Hindlimb muscle (tissue), 1 donor: ENCODE data around the gene STAP1. TPM values are rescaled to one million over a fixed set of nuclear protein-coding genes. Genes with fewer than 3 reads are reported as not detected.
A peak's percentile ranks its signal among the peaks of the same experiment; 100 is the strongest.
"Not testable (repeated sequence)": the region's sequence is repeated elsewhere in the genome, so short reads cannot be mapped to it uniquely, and the experiment has no call there.

ENCODE experiments used
- DNase-seq: peaks from one replicate; pipeline ENCODE4 v3.0.0-alpha.2; 2013
- polyA plus RNA-seq: library from polyadenylated mRNA; unstranded; fragments of 120-200 nt; gene quantifications from one replicate; pipeline ENCODE4 v1.2.1, GENCODE V29; 2013; ENCODE audit not compliant: insufficient read length

STAP1 gene
- polyA plus RNA-seq: 0.22 TPM

- DNase-seq: no peak
These were observed at the start of gene STAP1 for GRCh38 chr4:67558493-67558892. Gene STAP1, plus strand, starts transcription at chr4:67558727. Its CDS starts 83 bp downstream, at chr4:67558810.

- DNase-seq: no peak
These were observed 46.0 kb upstream of the STAP1 start for GRCh38 chr4:67512501-67512900.

GRCh38 chr4:67520141-67520540 is 38.4 kb upstream of the STAP1 start:
- DNase-seq: no peak

GRCh38 chr4:67521506-67521905 is 37.0 kb upstream of the STAP1 start:
- DNase-seq: no peak

- DNase-seq: no peak
These were observed 36.3 kb upstream of the STAP1 start for GRCh38 chr4:67522230-67522629.

- DNase-seq: no peak
These were observed 35.5 kb upstream of the STAP1 start for GRCh38 chr4:67522851-67523671.

GRCh38 chr4:67524140-67524539 is 34.4 kb upstream of the STAP1 start:
- not testable (repeated sequence) for DNase-seq

GRCh38 chr4:67531379-67531962 is 27.1 kb upstream of the STAP1 start:
- DNase-seq: no peak

- not testable (repeated sequence) for DNase-seq
These were observed 26.1 kb upstream of the STAP1 start for GRCh38 chr4:67532397-67532796.

- DNase-seq: no peak
These were observed 25.4 kb upstream of the STAP1 start for GRCh38 chr4:67533112-67533511.

- no peak for DNase-seq
These were observed 23.2 kb upstream of the STAP1 start for GRCh38 chr4:67535280-67535840.

GRCh38 chr4:67539830-67540229 is 18.7 kb upstream of the STAP1 start:
- no peak for DNase-seq

- no peak for DNase-seq
These were observed 16.5 kb upstream of the STAP1 start for GRCh38 chr4:67542076-67542475.

GRCh38 chr4:67545199-67546003 is 13.1 kb upstream of the STAP1 start, which contains the start of gene CENPC:
Gene CENPC, minus strand, starts transcription at chr4:67545503. Its CDS starts 148 bp downstream, at chr4:67545355.
- DNase-seq: peak; percentile 95

- no peak for DNase-seq
These were observed 12.5 kb upstream of the STAP1 start for GRCh38 chr4:67546004-67546356.

GRCh38 chr4:67546971-67547370 is 11.6 kb upstream of the STAP1 start:
- DNase-seq: no peak

GRCh38 chr4:67549123-67549522 is 9.4 kb upstream of the STAP1 start:
- peak; percentile 6 for DNase-seq

GRCh38 chr4:67550451-67550850 is 8.1 kb upstream of the STAP1 start:
- DNase-seq: no peak

- no peak for DNase-seq
These were observed 7.7 kb upstream of the STAP1 start for GRCh38 chr4:67550857-67551256.

GRCh38 chr4:67552146-67552792 is 6.3 kb upstream of the STAP1 start:
- DNase-seq: not testable (repeated sequence)

- DNase-seq: no peak
These were observed 4.4 kb upstream of the STAP1 start for GRCh38 chr4:67554096-67554495.

- DNase-seq: no peak
These were observed 3.1 kb upstream of the STAP1 start for GRCh38 chr4:67555447-67555846.
